ENCODE results near the gene SLC26A1. TPM values are rescaled to one million over a fixed set of nuclear protein-coding genes. Genes with fewer than 3 reads are reported as not detected.

SLC26A1 gene
- polyA plus RNA-seq, 1 donor (not counting 4 experiments of a cell fraction or from before 2014, with no cell fraction given): not detected

- no peak for TF ChIP-seq CTCF (optimal IDR thresholded peaks at IDR 0.05 in 1 of 3, IDR thresholded peaks at IDR 0.05 in 1 of 3, conservative IDR thresholded peaks at IDR 0.05 in 1 of 3; ENCODE audit: extremely low read depth in 1 of 3, insufficient read depth in 2 of 3, low read length in 3 of 3)
- TF ChIP-seq EZH2 (IDR thresholded peaks at IDR 0.05; ENCODE audit: low read length): no peak
- Histone ChIP-seq H3K27me3 (ENCODE audit: control insufficient read depth, extremely low read depth, insufficient read depth, low read length) (no peaks in the 10 kb centered on the region), H2AFZ (ENCODE audit: control insufficient read depth, low read length) (no peak overlapping the region), H3K4me1 (ENCODE audit: control insufficient read depth, extremely low read depth, insufficient read depth, low read length) (no peaks in the 10 kb centered on the region), H4K20me1 (ENCODE audit: control insufficient read depth, extremely low read depth, insufficient read depth, low read length) (no peaks in the 10 kb centered on the region), H3K9me3 (ENCODE audit: control insufficient read depth, low read depth, low read length) (no peaks in the 10 kb centered on the region), H3K36me3 (ENCODE audit: control insufficient read depth in 2 of 2, extremely low read depth in 1 of 2, insufficient read depth in 2 of 2, low read length in 2 of 2) (peaks cover 0 to 2% of the 10 kb centered on the region in 2 experiments), H3K9me1 (ENCODE audit: control insufficient read depth, extremely low read depth, insufficient read depth, low read length) (no peaks in the 10 kb centered on the region), H3K79me2 (ENCODE audit: control insufficient read depth, insufficient read depth, low read length) (no peaks in the 10 kb centered on the region), H3K9ac (ENCODE audit: control insufficient read depth, extremely low read depth, insufficient read depth, low read length) (no peak overlapping the region), H3K4me3 (ENCODE audit: control insufficient read depth in 2 of 3, extremely low read depth in 1 of 3, insufficient read depth in 2 of 3, low read depth in 1 of 3, low read length in 3 of 3) (no peak overlapping the region), H3K4me2 (ENCODE audit: control insufficient read depth, extremely low read depth, insufficient read depth, low read depth, low read length) (no peak overlapping the region), H3K27ac (ENCODE audit: control insufficient read depth, insufficient read depth, low read length) (no peak overlapping the region)
- FAIRE-seq (no peak), DNase-seq (ENCODE audit: low read depth, low spot score) (no peak)
- dilution Hi-C loops (cut with MboI; ENCODE audit: extremely low pct_ligation_motif_present, low sequenced_read_pairs): no loop called here
Observed at GRCh38 chr4:952881-953573, 40.2 kb downstream of the SLC26A1 start.

DNA sequence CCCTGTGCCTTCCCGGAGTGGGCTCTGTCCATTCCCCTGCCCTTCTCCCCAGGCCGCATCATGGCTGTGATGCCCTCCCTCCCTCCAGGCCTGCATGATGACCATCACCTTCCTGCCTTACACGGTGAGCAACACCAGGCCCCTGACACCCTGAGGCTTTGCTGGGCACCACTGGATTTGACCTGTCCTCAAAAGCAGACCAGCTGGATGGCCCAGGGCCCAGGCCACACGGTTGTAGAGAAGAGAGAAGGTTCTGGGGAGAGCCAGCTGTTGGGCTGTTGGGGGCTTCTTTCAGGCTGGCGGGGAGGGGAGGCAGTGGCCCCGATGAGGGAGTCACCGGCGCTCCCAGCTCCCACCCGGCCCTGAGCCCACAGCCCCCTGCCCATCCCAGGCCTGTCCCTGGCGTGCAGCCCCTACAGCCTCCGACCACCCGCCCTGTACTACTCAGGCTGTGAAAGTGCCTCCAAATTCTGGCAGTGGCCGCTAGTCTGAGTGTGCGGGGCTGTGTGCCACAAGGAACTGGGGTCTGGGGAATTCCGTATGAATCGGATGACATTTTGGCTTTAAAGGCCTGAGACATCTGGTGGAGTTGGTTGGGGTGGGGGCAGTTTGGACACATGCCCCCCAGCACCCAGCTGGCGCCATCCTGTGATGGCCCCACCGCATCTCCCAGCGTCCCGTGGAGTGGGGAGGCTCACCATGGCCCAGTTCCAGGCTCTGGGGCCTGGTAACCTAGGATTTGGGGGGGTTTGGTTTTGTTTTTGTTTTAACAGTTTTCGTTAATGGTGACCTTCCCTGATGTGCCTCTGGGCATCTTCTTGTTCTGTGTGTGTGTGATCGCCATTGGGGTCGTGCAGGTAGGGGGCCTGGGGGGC is 41.4 kb downstream of the SLC26A1 start:
- Histone ChIP-seq H3K9me3 (ENCODE audit: control insufficient read depth, low read depth, low read length) (no peaks in the 10 kb centered on the region), H3K79me2 (ENCODE audit: control insufficient read depth, insufficient read depth, low read length) (no peaks in the 10 kb centered on the region), H3K4me1 (ENCODE audit: control insufficient read depth, extremely low read depth, insufficient read depth, low read length) (no peaks in the 10 kb centered on the region), H3K27ac (ENCODE audit: control insufficient read depth, insufficient read depth, low read length) (no peak overlapping the region), H3K9ac (ENCODE audit: control insufficient read depth, extremely low read depth, insufficient read depth, low read length) (no peak overlapping the region), H3K36me3 (ENCODE audit: control insufficient read depth in 2 of 2, extremely low read depth in 1 of 2, insufficient read depth in 2 of 2, low read length in 2 of 2) (peaks cover 0 to 2% of the 10 kb centered on the region in 2 experiments), H3K9me1 (ENCODE audit: control insufficient read depth, extremely low read depth, insufficient read depth, low read length) (no peaks in the 10 kb centered on the region), H3K27me3 (ENCODE audit: control insufficient read depth, extremely low read depth, insufficient read depth, low read length) (no peaks in the 10 kb centered on the region), H2AFZ (ENCODE audit: control insufficient read depth, low read length) (no peak overlapping the region), H4K20me1 (ENCODE audit: control insufficient read depth, extremely low read depth, insufficient read depth, low read length) (no peaks in the 10 kb centered on the region), H3K4me2 (ENCODE audit: control insufficient read depth, extremely low read depth, insufficient read depth, low read depth, low read length) (no peak overlapping the region), H3K4me3 (ENCODE audit: control insufficient read depth in 2 of 3, extremely low read depth in 1 of 3, insufficient read depth in 2 of 3, low read depth in 1 of 3, low read length in 3 of 3) (no peak overlapping the region)
- dilution Hi-C loops (cut with MboI; ENCODE audit: extremely low pct_ligation_motif_present, low sequenced_read_pairs): no loop called here
- FAIRE-seq (no peak), DNase-seq (ENCODE audit: low read depth, low spot score) (no peak)
- TF ChIP-seq CTCF (optimal IDR thresholded peaks at IDR 0.05 in 1 of 3, IDR thresholded peaks at IDR 0.05 in 1 of 3, conservative IDR thresholded peaks at IDR 0.05 in 1 of 3; ENCODE audit: extremely low read depth in 1 of 3, insufficient read depth in 2 of 3, low read length in 3 of 3) (no peak), EZH2 (IDR thresholded peaks at IDR 0.05; ENCODE audit: low read length) (no peak)
